Colonic mucosa (tissue), 4 donors: ENCODE measurements around the gene KIF22. TPM values are rescaled to one million over a fixed set of nuclear protein-coding genes. Genes with fewer than 3 reads are reported as not detected.
"Not testable (repeated sequence)": the region's sequence is repeated elsewhere in the genome, so short reads cannot be mapped to it uniquely, and the experiment has no call there.

ENCODE experiments used
- DNase-seq: peaks from one replicate; pipeline ENCODE4 v3.0.0-alpha.2; 2020
- H3K27ac ChIP-seq: fragments of 200-600 bp; one replicate; pipeline ENCODE4 v1.8.0; 2021
- H3K27me3 ChIP-seq: fragments of 200-600 bp; one replicate; pipeline ENCODE4 v1.8.0; 2021
- H3K36me3 ChIP-seq: fragments of 200-600 bp; one replicate; pipeline ENCODE4 v1.8.0; 2021
- H3K4me1 ChIP-seq: fragments of 200-600 bp; one replicate; pipeline ENCODE4 v1.8.0; 2021; ENCODE audit warnings: mild to moderate bottlenecking
- H3K4me3 ChIP-seq: fragments of 200-600 bp; one replicate; pipeline ENCODE4 v1.8.0; 2021
- H3K9ac ChIP-seq, 2 donors: one replicate each; pipeline ENCODE4 v1.7.0; 2013; ENCODE audit warnings: control low read depth in 2 of 2, low read depth in 2 of 2, low read length in 2 of 2
- H3K9me3 ChIP-seq: fragments of 200-600 bp; one replicate; pipeline ENCODE4 v1.8.0; 2021
- intact Hi-C: fragments of 100-400 bp; cut with DNase I; formaldehyde crosslinking; loops from one replicate; pipeline ENCODE4 v1.14.1; 2022
- total RNA-seq, 2 donors: library from RNA; stranded (reverse); fragmentation: NEBNext Ultra II Directional in 1 of 2; extraction: Animal tissue kit (Norgen Biotek cat#: 25700) in 1 of 2; gene quantifications; one replicate each; pipeline ENCODE4 v1.2.1, GENCODE V29; 2021
- TF ChIP-seq, protein P1 (sequence below): fragments of 200-600 bp; IDR thresholded peaks from one replicate; pipeline ENCODE4 v1.8.0; 2022; ENCODE audit warnings: antibody characterized with exemption, mild to moderate bottlenecking
- donor health status: healthy.
- donor health status: DM: no; HTN: no; CAD: no.
- donor health status: DM: no; HTN: no; CAD: no.

KIF22 gene
- total RNA-seq, 2 donors from 2014 or later, result 60.7 to 150 TPM

GRCh38 chr16:29831490-29831889, 40.9 kb downstream of the KIF22 start:
- Histone ChIP-seq H3K27ac (no peak overlapping the region), H3K36me3 (peaks cover 34% of the 10 kb centered on the region), H3K9ac (no peak overlapping the region), H3K27me3 (no peaks in the 10 kb centered on the region), H3K4me1 (peaks cover 8% of the 10 kb centered on the region), H3K9me3 (no peaks in the 10 kb centered on the region), H3K4me3 (no peak overlapping the region)
- intact Hi-C loops, result no loop called here
- TF ChIP-seq, protein P1, sequence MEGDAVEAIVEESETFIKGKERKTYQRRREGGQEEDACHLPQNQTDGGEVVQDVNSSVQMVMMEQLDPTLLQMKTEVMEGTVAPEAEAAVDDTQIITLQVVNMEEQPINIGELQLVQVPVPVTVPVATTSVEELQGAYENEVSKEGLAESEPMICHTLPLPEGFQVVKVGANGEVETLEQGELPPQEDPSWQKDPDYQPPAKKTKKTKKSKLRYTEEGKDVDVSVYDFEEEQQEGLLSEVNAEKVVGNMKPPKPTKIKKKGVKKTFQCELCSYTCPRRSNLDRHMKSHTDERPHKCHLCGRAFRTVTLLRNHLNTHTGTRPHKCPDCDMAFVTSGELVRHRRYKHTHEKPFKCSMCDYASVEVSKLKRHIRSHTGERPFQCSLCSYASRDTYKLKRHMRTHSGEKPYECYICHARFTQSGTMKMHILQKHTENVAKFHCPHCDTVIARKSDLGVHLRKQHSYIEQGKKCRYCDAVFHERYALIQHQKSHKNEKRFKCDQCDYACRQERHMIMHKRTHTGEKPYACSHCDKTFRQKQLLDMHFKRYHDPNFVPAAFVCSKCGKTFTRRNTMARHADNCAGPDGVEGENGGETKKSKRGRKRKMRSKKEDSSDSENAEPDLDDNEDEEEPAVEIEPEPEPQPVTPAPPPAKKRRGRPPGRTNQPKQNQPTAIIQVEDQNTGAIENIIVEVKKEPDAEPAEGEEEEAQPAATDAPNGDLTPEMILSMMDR, result no peak
- no peak for DNase-seq

GRCh38 chr16:29833219-29833618, 42.7 kb downstream of the KIF22 start:
- H3K27ac ChIP-seq, H3K4me3 ChIP-seq, intact Hi-C loops, DNase-seq, H3K9me3 ChIP-seq, H3K27me3 ChIP-seq, H3K4me1 ChIP-seq, H3K9ac ChIP-seq: not testable (repeated sequence)
- peaks cover 50% of the 10 kb centered on the region for H3K36me3 ChIP-seq

GRCh38 chr16:29834079-29834478, 43.5 kb downstream of the KIF22 start:
- peaks cover 50% of the 10 kb centered on the region for H3K36me3 ChIP-seq
- intact Hi-C loops, result no loop called here
- H3K9me3 ChIP-seq, result no peaks in the 10 kb centered on the region
- no peak overlapping the region for H3K9ac ChIP-seq
- H3K4me1 ChIP-seq, result no peaks in the 10 kb centered on the region
- H3K27me3 ChIP-seq, result no peaks in the 10 kb centered on the region
- no peak for DNase-seq
- TF ChIP-seq, protein P1, result no peak
- no peak overlapping the region for H3K4me3 ChIP-seq
- no peak overlapping the region for H3K27ac ChIP-seq

- no peak overlapping the region for H3K9ac ChIP-seq
- DNase-seq, result no peak
- peaks cover 57% of the 10 kb centered on the region for H3K36me3 ChIP-seq
- TF ChIP-seq, protein P1, result no peak
- no peak overlapping the region for H3K4me3 ChIP-seq
- H3K9me3 ChIP-seq, result no peaks in the 10 kb centered on the region
- no peaks in the 10 kb centered on the region for H3K4me1 ChIP-seq
- intact Hi-C loops, result loop anchor here (2.0 kb wide), 1 partner anchor 15 kb away; no protein-coding TSS in a partner anchor
- H3K27me3 ChIP-seq, result no peaks in the 10 kb centered on the region
- H3K27ac ChIP-seq, result no peak overlapping the region
These were observed 45.4 kb downstream of the KIF22 start for GRCh38 chr16:29835926-29836325.

DNA sequence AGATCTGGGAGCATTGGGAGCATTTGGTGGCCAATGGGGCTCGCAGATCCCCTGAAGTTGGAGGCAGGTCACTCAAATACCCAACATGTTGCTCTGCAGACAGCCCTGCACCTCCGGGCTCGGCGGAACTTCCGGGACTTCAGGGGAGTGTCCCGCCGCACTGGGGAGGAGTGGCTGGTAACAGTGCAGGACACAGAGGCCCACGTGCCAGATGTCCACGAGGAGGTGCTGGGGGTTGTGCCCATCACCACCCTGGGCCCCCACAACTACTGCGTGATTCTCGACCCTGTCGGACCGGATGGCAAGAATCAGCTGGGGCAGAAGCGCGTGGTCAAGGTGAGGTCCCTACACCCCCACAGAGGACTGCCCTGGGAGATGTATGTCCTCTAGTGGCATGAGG, 46.1 kb downstream of the KIF22 start:
- no peak for DNase-seq
- TF ChIP-seq, protein P1, result no peak
- H3K9ac ChIP-seq, result no peak overlapping the region
- H3K9me3 ChIP-seq, result no peaks in the 10 kb centered on the region
- peaks cover 60% of the 10 kb centered on the region for H3K36me3 ChIP-seq
- no peaks in the 10 kb centered on the region for H3K27me3 ChIP-seq
- no peaks in the 10 kb centered on the region for H3K4me1 ChIP-seq
- no peak overlapping the region for H3K4me3 ChIP-seq
- H3K27ac ChIP-seq, result no peak overlapping the region
- intact Hi-C loops, result loop anchor here (2.0 kb wide), 1 partner anchor 14 kb away; no protein-coding TSS in a partner anchor

DNA sequence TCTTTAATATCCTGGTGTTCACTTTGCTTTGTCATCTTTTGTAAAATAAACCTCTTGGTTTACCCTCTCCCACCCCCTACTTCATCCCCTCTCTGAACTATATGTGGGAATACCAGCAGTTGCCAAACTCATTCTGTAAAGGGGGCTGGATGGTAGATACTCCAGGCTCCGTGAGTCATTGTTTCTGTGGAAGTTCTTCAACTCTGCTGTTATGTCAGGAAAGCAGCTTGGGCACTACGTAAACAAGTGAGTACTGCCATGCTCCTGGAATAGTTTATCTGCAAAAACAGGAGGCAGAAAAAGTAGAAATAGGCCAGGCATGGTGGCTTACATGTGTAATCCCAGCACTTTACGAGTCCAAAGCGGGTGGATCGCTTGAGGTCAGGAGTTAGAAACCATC, 47.3 kb downstream of the KIF22 start:
- no peak overlapping the region for H3K4me3 ChIP-seq
- intact Hi-C loops, result loop anchor here (2.0 kb wide), 1 partner anchor 13 kb away; no protein-coding TSS in a partner anchor
- no peaks in the 10 kb centered on the region for H3K27me3 ChIP-seq
- no peak overlapping the region for H3K27ac ChIP-seq
- no peaks in the 10 kb centered on the region for H3K4me1 ChIP-seq
- H3K9ac ChIP-seq, result no peak overlapping the region
- H3K9me3 ChIP-seq, result no peaks in the 10 kb centered on the region
- H3K36me3 ChIP-seq, result peaks cover 66% of the 10 kb centered on the region
- TF ChIP-seq, protein P1, result no peak
- no peak for DNase-seq
